ENCODE data around the gene SH2D4B.

SH2D4B gene

GRCh38 chr10:80504158-80504811 lies 33.4 kb upstream of the SH2D4B start:
- DNase-seq: no peak

GRCh38 chr10:80504897-80505465 lies 32.7 kb upstream of the SH2D4B start:
- DNase-seq: no peak

GRCh38 chr10:80506189-80506575 lies 31.5 kb upstream of the SH2D4B start:
- peak; percentile 90 for DNase-seq

- no peak for DNase-seq
These were observed 30.7 kb upstream of the SH2D4B start for GRCh38 chr10:80506836-80507487.

GRCh38 chr10:80509108-80509402 lies 28.6 kb upstream of the SH2D4B start:
- no peak for DNase-seq

GRCh38 chr10:80509403-80510161 lies 28.1 kb upstream of the SH2D4B start:
- peak; percentile 82 for DNase-seq

GRCh38 chr10:80512031-80512526 lies 25.6 kb upstream of the SH2D4B start:
- DNase-seq: no peak

- DNase-seq: no peak
These were observed 24.6 kb upstream of the SH2D4B start for GRCh38 chr10:80513106-80513505.

GRCh38 chr10:80515511-80515910 lies 22.2 kb upstream of the SH2D4B start:
- DNase-seq: no peak

- DNase-seq: no peak
These were observed 21.8 kb upstream of the SH2D4B start for GRCh38 chr10:80515941-80516340.

GRCh38 chr10:80516506-80517075 lies 21.1 kb upstream of the SH2D4B start:
- DNase-seq: no peak

GRCh38 chr10:80517416-80518142 lies 20.1 kb upstream of the SH2D4B start:
- no peak for DNase-seq

GRCh38 chr10:80518143-80518806 lies 19.4 kb upstream of the SH2D4B start:
- no peak for DNase-seq

- DNase-seq: no peak
These were observed 18.8 kb upstream of the SH2D4B start for GRCh38 chr10:80518807-80519360.

GRCh38 chr10:80519936-80520650 lies 17.6 kb upstream of the SH2D4B start:
- DNase-seq: no peak

- DNase-seq: no peak
These were observed 16.8 kb upstream of the SH2D4B start for GRCh38 chr10:80520661-80521470.

GRCh38 chr10:80522756-80523363 lies 14.8 kb upstream of the SH2D4B start:
- no peak for DNase-seq

GRCh38 chr10:80523773-80524172 lies 13.9 kb upstream of the SH2D4B start:
- no peak for DNase-seq

- DNase-seq: no peak
These were observed 13.4 kb upstream of the SH2D4B start for GRCh38 chr10:80524190-80524909.
